Psoas muscle (tissue), 8 donors: Measurements from ENCODE around the gene LSAMP. TPM values are rescaled to one million over a fixed set of nuclear protein-coding genes. Genes with fewer than 3 reads are reported as not detected.
"Not testable (repeated sequence)": the region's sequence is repeated elsewhere in the genome, so short reads cannot be mapped to it uniquely, and the experiment has no call there.

Source experiments
- ATAC-seq, 4 donors: fragments of 200-7000 bp; cut with Tn5 transposase; one replicate each; pipeline ENCODE4 v1.9.1; 2020; ENCODE audit warnings: moderate library complexity in 3 of 4, mild to moderate bottlenecking in 2 of 4
- DNase-seq, 2 donors: peaks; one replicate each; pipeline ENCODE4 v3.0.0-alpha.2; 2020
- H3K27ac ChIP-seq: fragments of 200-600 bp; one replicate; pipeline ENCODE4 v1.8.0; 2022
- H3K27me3 ChIP-seq, 3 donors: fragments of 200-600 bp in 1 of 3; one replicate each; pipeline versions ENCODE4 v1.6.1 to v1.8.0; 2013 to 2022; ENCODE audit warnings: low read length in 2 of 3, mild to moderate bottlenecking in 2 of 3, moderate library complexity in 1 of 3; ENCODE audit not compliant: insufficient read depth in 3 of 3
- H3K36me3 ChIP-seq, 2 donors: fragments of 200-600 bp in 1 of 2; one replicate each; pipeline versions ENCODE4 v1.6.1 to v1.8.0; 2013 to 2022; ENCODE audit warnings: low read depth in 1 of 2, mild to moderate bottlenecking in 1 of 2, moderate library complexity in 1 of 2; ENCODE audit not compliant: insufficient read depth in 1 of 2
- H3K4me1 ChIP-seq: fragments of 200-600 bp; one replicate; pipeline ENCODE4 v1.8.0; 2022
- H3K4me3 ChIP-seq: fragments of 200-600 bp; one replicate; pipeline ENCODE4 v1.8.0; 2022; ENCODE audit warnings: mild to moderate bottlenecking
- H3K9me3 ChIP-seq: fragments of 200-600 bp; one replicate; pipeline ENCODE4 v1.8.0; 2022
- WGBS, 3 donors: extraction: QIAGEN DNeasy Blood & Tissue Kit; methylation state at CpG; one replicate each; pipeline versions ENCODE4 v1.1.6 to v1.1.7; 2013; 5-methylcytosine and 5-hydroxymethylcytosine counted together
- intact Hi-C, 2 donors: fragments of 100-400 bp; cut with DNase I; formaldehyde crosslinking; loops; one replicate each; pipeline versions ENCODE4 v1.11.0 to v1.14.2; 2022
- polyA plus RNA-seq, 3 donors: library from polyadenylated mRNA; stranded (reverse); fragments of 200-250 nt; gene quantifications; one replicate each; pipeline ENCODE4 v1.2.3, GENCODE V29; 2013
- total RNA-seq, 4 donors: library from RNA; stranded (reverse); fragmentation: NEBNext Ultra II Directional in 2 of 4; extraction: Animal tissue kit (Norgen Biotek cat#: 25700) in 2 of 4; gene quantifications; one replicate each; pipeline versions ENCODE4 v1.2.1 to v1.2.4, GENCODE V29; 2021 to 2023
- TF ChIP-seq, protein P1 (sequence below): fragments of 200-600 bp; IDR thresholded peaks from one replicate; pipeline ENCODE4 v1.8.0; 2022; ENCODE audit warnings: antibody characterized with exemption
- donor health status: healthy with polysubstance abuse.
- donor health status: DM: no; HTN: no; CAD: no; lungs with moderate emphysema.
- donor health status: Bipolar disorder and iron deficiency.
- donor health status: healthy.
- donor health status: DM: yes; HTN: yes; CAD: no.
- donor health status: DM: no; HTN: no; CAD: no.
- donor health status: DM: no; HTN: no; CAD: no.
- donor health status: DM: yes; HTN: yes; CAD: no.

The LSAMP gene
- total and polyA plus RNA-seq, 7 donors, result 0.01 to 0.17 (median 0.04) TPM; not detected in 4

GRCh38 chr3:116216761-116217160 is 228.5 kb downstream of the LSAMP start:
- intact Hi-C loops, result no loop called here
- Histone ChIP-seq H3K27ac (no peak overlapping the region), H3K27me3 (no peaks in the 10 kb centered on the region), H3K36me3 (no peaks in the 10 kb centered on the region), H3K4me3 (no peak overlapping the region), H3K4me1 (no peaks in the 10 kb centered on the region), H3K9me3 (no peaks in the 10 kb centered on the region)
- 67 to 78% (median 72%) methylated on average over 4 of the region's 4 CpGs for WGBS, 3 donors
- ATAC-seq (no peak), DNase-seq (no peak)
- TF ChIP-seq, protein P1, sequence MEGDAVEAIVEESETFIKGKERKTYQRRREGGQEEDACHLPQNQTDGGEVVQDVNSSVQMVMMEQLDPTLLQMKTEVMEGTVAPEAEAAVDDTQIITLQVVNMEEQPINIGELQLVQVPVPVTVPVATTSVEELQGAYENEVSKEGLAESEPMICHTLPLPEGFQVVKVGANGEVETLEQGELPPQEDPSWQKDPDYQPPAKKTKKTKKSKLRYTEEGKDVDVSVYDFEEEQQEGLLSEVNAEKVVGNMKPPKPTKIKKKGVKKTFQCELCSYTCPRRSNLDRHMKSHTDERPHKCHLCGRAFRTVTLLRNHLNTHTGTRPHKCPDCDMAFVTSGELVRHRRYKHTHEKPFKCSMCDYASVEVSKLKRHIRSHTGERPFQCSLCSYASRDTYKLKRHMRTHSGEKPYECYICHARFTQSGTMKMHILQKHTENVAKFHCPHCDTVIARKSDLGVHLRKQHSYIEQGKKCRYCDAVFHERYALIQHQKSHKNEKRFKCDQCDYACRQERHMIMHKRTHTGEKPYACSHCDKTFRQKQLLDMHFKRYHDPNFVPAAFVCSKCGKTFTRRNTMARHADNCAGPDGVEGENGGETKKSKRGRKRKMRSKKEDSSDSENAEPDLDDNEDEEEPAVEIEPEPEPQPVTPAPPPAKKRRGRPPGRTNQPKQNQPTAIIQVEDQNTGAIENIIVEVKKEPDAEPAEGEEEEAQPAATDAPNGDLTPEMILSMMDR, result no peak

DNA sequence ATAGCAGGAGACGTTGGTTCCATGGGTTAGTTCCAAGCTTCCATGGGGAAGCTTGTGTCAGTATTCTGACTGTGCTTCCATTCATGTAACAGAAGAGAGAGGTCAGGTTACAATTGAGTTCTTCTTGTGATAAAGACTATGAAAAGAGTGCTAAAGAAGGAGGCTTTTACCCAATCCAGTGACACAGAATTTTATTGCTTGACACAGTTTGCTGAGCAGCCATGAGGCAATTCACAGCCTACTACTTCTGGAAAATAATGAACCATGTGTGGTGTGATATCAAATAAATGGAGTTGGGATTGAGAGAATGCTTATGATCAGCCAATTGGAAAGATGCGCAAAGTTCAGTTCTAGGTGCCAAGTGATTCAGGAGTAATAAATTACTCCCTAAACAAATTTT is 233.4 kb downstream of the LSAMP start:
- TF ChIP-seq, protein P1, result no peak
- Histone ChIP-seq H3K9me3 (no peaks in the 10 kb centered on the region), H3K4me3 (no peak overlapping the region), H3K27me3 (no peaks in the 10 kb centered on the region), H3K4me1 (no peaks in the 10 kb centered on the region), H3K27ac (no peak overlapping the region), H3K36me3 (no peaks in the 10 kb centered on the region)
- WGBS, 3 donors, result 68 to 78% (median 74%) methylated on average over 2 of the region's 2 CpGs
- ATAC-seq, result no peak
- DNase-seq, result no peak
- intact Hi-C loops, result no loop called here

DNA sequence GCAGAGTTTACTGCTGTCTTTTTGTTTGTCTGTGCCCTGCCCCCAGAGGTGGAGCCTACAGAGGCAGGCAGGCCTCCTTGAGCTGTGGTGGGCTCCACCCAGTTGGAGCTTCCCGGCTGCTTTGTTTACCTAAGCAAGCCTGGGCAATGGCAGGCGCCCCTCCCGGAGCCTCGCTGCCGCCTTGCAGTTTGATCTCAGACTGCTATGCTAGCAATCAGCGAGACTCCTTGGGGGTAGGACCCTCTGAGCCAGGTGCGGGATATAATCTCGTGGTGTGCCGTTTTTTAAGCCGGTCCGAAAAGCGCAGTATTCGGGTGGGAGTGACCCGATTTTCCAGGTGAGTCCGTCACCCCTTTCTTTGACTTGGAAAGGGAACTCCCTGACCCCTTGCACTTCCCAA is 236.5 kb downstream of the LSAMP start:
- H3K27ac ChIP-seq, intact Hi-C loops, H3K9me3 ChIP-seq, H3K4me3 ChIP-seq, ATAC-seq, H3K36me3 ChIP-seq, H3K4me1 ChIP-seq, DNase-seq, H3K27me3 ChIP-seq: not testable (repeated sequence)
- WGBS, 3 donors, result 88 to 92% (median 88%) methylated on average over 15 of the region's 15 CpGs

GRCh38 chr3:116200956-116201690 is 244.2 kb downstream of the LSAMP start:
- DNase-seq (no peak), ATAC-seq (no peak)
- no peaks in the 10 kb centered on the region for H3K4me1 ChIP-seq
- H3K36me3 ChIP-seq, result no peaks in the 10 kb centered on the region
- H3K4me3 ChIP-seq, result no peak overlapping the region
- 64 to 71% (median 70%) methylated on average over 5 of the region's 5 CpGs for WGBS, 3 donors
- TF ChIP-seq, protein P1, result no peak
- no peaks in the 10 kb centered on the region for H3K27me3 ChIP-seq
- intact Hi-C loops, result no loop called here
- no peaks in the 10 kb centered on the region for H3K9me3 ChIP-seq
- no peak overlapping the region for H3K27ac ChIP-seq

GRCh38 chr3:116199063-116199462 is 246.2 kb downstream of the LSAMP start:
- ATAC-seq (no peak), DNase-seq (no peak)
- Histone ChIP-seq H3K27ac (no peak overlapping the region), H3K4me3 (no peak overlapping the region), H3K4me1 (no peaks in the 10 kb centered on the region), H3K27me3 (no peaks in the 10 kb centered on the region), H3K36me3 (no peaks in the 10 kb centered on the region), H3K9me3 (no peaks in the 10 kb centered on the region)
- TF ChIP-seq, protein P1, result no peak
- WGBS, 3 donors, result 87 to 92% (median 91%) methylated on average over 2 of the region's 2 CpGs
- intact Hi-C loops, result no loop called here
